ENCODE data around the gene MRPL3.
A peak's percentile ranks its signal among the peaks of the same experiment; 100 is the strongest.

The MRPL3 gene

GRCh38 chr3:131538968-131539367 lies 36.2 kb upstream of the MRPL3 start:
- ChIA-PET CTCF (interaction anchor here (1.2 to 1.6 kb wide), 3 partner anchors 11 to 491 kb away, joined by 3 to 4 read pairs (median 3); no protein-coding TSS in a partner anchor), POLR2A (no interaction called here)
- DNase-seq (ENCODE audit: low read depth, low spot score) = no peak
- no peak overlapping the region for H3K4me3 ChIP-seq (ENCODE audit: low read depth, low read length)
- TF ChIP-seq CTCF (IDR thresholded peaks at IDR 0.05; ENCODE audit: insufficient read depth, low read length, missing control alignments) = no peak

GRCh38 chr3:131537531-131537930 lies 34.8 kb upstream of the MRPL3 start:
- CTCF ChIA-PET = no interaction called here
- POLR2A ChIA-PET = no interaction called here
- DNase-seq (ENCODE audit: low read depth, low spot score) = no peak
- no peak for TF ChIP-seq CTCF (IDR thresholded peaks at IDR 0.05; ENCODE audit: insufficient read depth, low read length, missing control alignments)
- no peak overlapping the region for H3K4me3 ChIP-seq (ENCODE audit: low read depth, low read length)

- ChIA-PET POLR2A (no interaction called here), CTCF (interaction anchor here (0.6 to 1.8 kb wide), 3 partner anchors 9 to 494 kb away, joined by 3 to 8 read pairs (median 7); no protein-coding TSS in a partner anchor)
- peak; percentile 17 for DNase-seq (ENCODE audit: low read depth, low spot score)
- no peak for TF ChIP-seq CTCF (IDR thresholded peaks at IDR 0.05; ENCODE audit: insufficient read depth, low read length, missing control alignments)
- H3K4me3 ChIP-seq (ENCODE audit: low read depth, low read length) = no peak overlapping the region
Measured at GRCh38 chr3:131535596-131535995, 32.8 kb upstream of the MRPL3 start.

GRCh38 chr3:131535131-131535530 lies 32.4 kb upstream of the MRPL3 start:
- H3K4me3 ChIP-seq (ENCODE audit: low read depth, low read length) = no peak overlapping the region
- no peak for TF ChIP-seq CTCF (IDR thresholded peaks at IDR 0.05; ENCODE audit: insufficient read depth, low read length, missing control alignments)
- ChIA-PET CTCF (interaction anchor here (0.6 to 1.8 kb wide), 3 partner anchors 8 to 494 kb away, joined by 3 to 8 read pairs (median 7); no protein-coding TSS in a partner anchor), POLR2A (no interaction called here)
- DNase-seq (ENCODE audit: low read depth, low spot score) = no peak

- H3K4me3 ChIP-seq (ENCODE audit: low read depth, low read length) = no peak overlapping the region
- no peak for TF ChIP-seq CTCF (IDR thresholded peaks at IDR 0.05; ENCODE audit: insufficient read depth, low read length, missing control alignments)
- ChIA-PET POLR2A (no interaction called here), CTCF (interaction anchor here (0.9 kb wide), 1 partner anchor 10 kb away, joined by 3 read pairs; no protein-coding TSS in a partner anchor)
- DNase-seq (ENCODE audit: low read depth, low spot score) = no peak
Measured at GRCh38 chr3:131532645-131533044, 29.9 kb upstream of the MRPL3 start.

- POLR2A ChIA-PET = no interaction called here
- H3K4me3 ChIP-seq (ENCODE audit: low read depth, low read length) = no peak overlapping the region
- no peak for TF ChIP-seq CTCF (IDR thresholded peaks at IDR 0.05; ENCODE audit: insufficient read depth, low read length, missing control alignments)
- DNase-seq (ENCODE audit: low read depth, low spot score) = no peak
- CTCF ChIA-PET = interaction anchor here (1.4 kb wide), 1 partner anchor 499 kb away, joined by 3 read pairs; no protein-coding TSS in a partner anchor
Measured at GRCh38 chr3:131530843-131531242, 28.1 kb upstream of the MRPL3 start.
